Gastroesophageal sphincter (tissue), 3 donors: Measurements from ENCODE around the gene GRAMD2B.

Experiments
- EP300 ChIP-seq: sonication (generic); formaldehyde crosslinking; IDR thresholded peaks from one replicate; pipeline ENCODE4 v1.6.1; 2017; ENCODE audit warnings: antibody characterized with exemption, mild to moderate bottlenecking
- POLR2A ChIP-seq, 2 donors: fragments of 450-650 bp; IDR thresholded peaks; one replicate each; pipeline ENCODE4 v1.6.1; 2017; ENCODE audit warnings: antibody characterized with exemption in 2 of 2, mild to moderate bottlenecking in 2 of 2, moderate library complexity in 1 of 2
- TF ChIP-seq, protein P1 (sequence below), 4 experiments: fragments of 200-600 bp in 2 of 4; fragments of 450-650 bp in 2 of 4; sonication (generic) in 1 of 4; IDR thresholded peaks; one replicate each; pipeline ENCODE4 v1.5.1; 2017 to 2019; ENCODE audit warnings: antibody characterized with exemption in 4 of 4, mild to moderate bottlenecking in 2 of 4, moderate library complexity in 2 of 4

DNA sequence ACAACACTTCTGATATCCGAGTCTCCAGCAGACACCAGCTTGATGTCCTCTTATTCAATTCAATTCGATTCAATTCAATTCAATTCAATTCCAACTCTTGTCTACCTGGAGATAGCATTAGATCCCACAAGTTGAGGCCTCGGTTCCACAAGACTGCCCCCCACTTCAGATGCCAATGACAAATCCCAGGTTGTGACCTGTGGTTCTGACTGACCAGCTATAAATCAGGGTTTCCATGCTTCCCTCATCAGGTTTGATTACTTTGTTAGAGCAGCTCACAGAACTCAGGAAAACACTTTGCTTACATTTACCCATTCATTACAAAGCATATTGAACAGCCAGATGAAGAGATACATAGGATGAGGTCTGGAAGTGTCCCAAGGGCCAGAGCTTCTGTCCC, 89.2 kb downstream of the GRAMD2B start:
- TF ChIP-seq, protein P1, sequence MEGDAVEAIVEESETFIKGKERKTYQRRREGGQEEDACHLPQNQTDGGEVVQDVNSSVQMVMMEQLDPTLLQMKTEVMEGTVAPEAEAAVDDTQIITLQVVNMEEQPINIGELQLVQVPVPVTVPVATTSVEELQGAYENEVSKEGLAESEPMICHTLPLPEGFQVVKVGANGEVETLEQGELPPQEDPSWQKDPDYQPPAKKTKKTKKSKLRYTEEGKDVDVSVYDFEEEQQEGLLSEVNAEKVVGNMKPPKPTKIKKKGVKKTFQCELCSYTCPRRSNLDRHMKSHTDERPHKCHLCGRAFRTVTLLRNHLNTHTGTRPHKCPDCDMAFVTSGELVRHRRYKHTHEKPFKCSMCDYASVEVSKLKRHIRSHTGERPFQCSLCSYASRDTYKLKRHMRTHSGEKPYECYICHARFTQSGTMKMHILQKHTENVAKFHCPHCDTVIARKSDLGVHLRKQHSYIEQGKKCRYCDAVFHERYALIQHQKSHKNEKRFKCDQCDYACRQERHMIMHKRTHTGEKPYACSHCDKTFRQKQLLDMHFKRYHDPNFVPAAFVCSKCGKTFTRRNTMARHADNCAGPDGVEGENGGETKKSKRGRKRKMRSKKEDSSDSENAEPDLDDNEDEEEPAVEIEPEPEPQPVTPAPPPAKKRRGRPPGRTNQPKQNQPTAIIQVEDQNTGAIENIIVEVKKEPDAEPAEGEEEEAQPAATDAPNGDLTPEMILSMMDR (IDR thresholded peaks at IDR 0.05): no peak
- no peak for TF ChIP-seq POLR2A (IDR thresholded peaks at IDR 0.05)
- TF ChIP-seq EP300: no peak
